Chondrocyte (in vitro differentiated cells): ENCODE data around the gene FAM20C. TPM values are rescaled to one million over a fixed set of nuclear protein-coding genes. Genes with fewer than 3 reads are reported as not detected.
A peak's percentile ranks its signal among the peaks of the same experiment; 100 is the strongest.
"Not testable (repeated sequence)": the region's sequence is repeated elsewhere in the genome, so short reads cannot be mapped to it uniquely, and the experiment has no call there.

Experiments
- DNase-seq: peaks from one replicate; pipeline ENCODE4 v3.0.0; 2021; ENCODE audit warnings: mixed read lengths, low spot score
- H3K27ac Mint-ChIP-seq: one replicate; pipeline ENCODE4 v1.8.0; 2021; ENCODE audit warnings: mild to moderate bottlenecking, moderate library complexity, mixed read lengths; ENCODE audit not compliant: unreplicated experiment
- H3K27me3 Mint-ChIP-seq: 2 replicates; pipeline ENCODE4 v1.8.0; 2021; ENCODE audit warnings: low read depth, mixed read lengths
- H3K36me3 Mint-ChIP-seq: 2 replicates; pipeline ENCODE4 v1.8.0; 2021; ENCODE audit warnings: low read depth, mixed read lengths
- H3K4me1 Mint-ChIP-seq: 2 replicates; pipeline ENCODE4 v1.8.0; 2021; ENCODE audit warnings: low read depth, mild to moderate bottlenecking, mixed read lengths
- H3K4me3 Mint-ChIP-seq: one replicate; pipeline ENCODE4 v1.8.0; 2021; ENCODE audit warnings: mild to moderate bottlenecking, moderate library complexity, mixed read lengths; ENCODE audit not compliant: unreplicated experiment
- H3K9me3 Mint-ChIP-seq: 2 replicates; pipeline ENCODE4 v1.8.0; 2021; ENCODE audit warnings: low read depth, mixed read lengths
- CTCF ChIP-seq: fragments of 200-600 bp; sonication (generic); IDR thresholded peaks from 2 replicates; pipeline ENCODE4 v1.5.0; 2021; ENCODE audit warnings: antibody characterized with exemption, mild to moderate bottlenecking, moderate library complexity
- total RNA-seq: library from RNA; stranded (reverse); gene quantifications from 3 replicates; pipeline ENCODE4 v1.2.1, GENCODE V29; 2021

FAM20C gene
- total RNA-seq, 1 donor from 2014 or later = 34.4 TPM

- no peaks in the 10 kb centered on the region for H3K27me3 Mint-ChIP-seq
Observed at GRCh38 chr7:200290-200689, 7.9 kb downstream of the FAM20C start.

GRCh38 chr7:200704-201103, 8.3 kb downstream of the FAM20C start:
- DNase-seq = no peak
- Mint-ChIP-seq H3K36me3 (peaks cover 38% of the 10 kb centered on the region), H3K4me3 (no peak overlapping the region), H3K27ac (no peak overlapping the region), H3K4me1 (peaks cover 7% of the 10 kb centered on the region), H3K9me3 (no peaks in the 10 kb centered on the region), H3K27me3 (no peaks in the 10 kb centered on the region)
- TF ChIP-seq CTCF = peak; percentile 68

More at GRCh38 chr7:200290-200689, 7.9 kb downstream of the FAM20C start:
- TF ChIP-seq CTCF = no peak
- DNase-seq = no peak
- H3K4me3 Mint-ChIP-seq = no peak overlapping the region
- peaks cover 42% of the 10 kb centered on the region for H3K36me3 Mint-ChIP-seq
- H3K27ac Mint-ChIP-seq = no peak overlapping the region
- H3K9me3 Mint-ChIP-seq = no peaks in the 10 kb centered on the region
- peaks cover 11% of the 10 kb centered on the region for H3K4me1 Mint-ChIP-seq

- no peak overlapping the region for H3K27ac Mint-ChIP-seq
- H3K4me1 Mint-ChIP-seq = peaks cover under 1% of the 10 kb centered on the region
- H3K36me3 Mint-ChIP-seq = peaks cover 23% of the 10 kb centered on the region
- no peaks in the 10 kb centered on the region for H3K9me3 Mint-ChIP-seq
- TF ChIP-seq CTCF = no peak
- no peak overlapping the region for H3K4me3 Mint-ChIP-seq
- no peaks in the 10 kb centered on the region for H3K27me3 Mint-ChIP-seq
- DNase-seq = no peak
Observed at GRCh38 chr7:204326-204725, 12.0 kb downstream of the FAM20C start.

GRCh38 chr7:205115-206010, 13.0 kb downstream of the FAM20C start:
- Mint-ChIP-seq H3K4me1 (peaks cover 5% of the 10 kb centered on the region), H3K4me3 (no peak overlapping the region), H3K27ac (no peak overlapping the region), H3K27me3 (no peaks in the 10 kb centered on the region), H3K36me3 (peaks cover 20% of the 10 kb centered on the region), H3K9me3 (no peaks in the 10 kb centered on the region)
- no peak for TF ChIP-seq CTCF
- DNase-seq = no peak

GRCh38 chr7:206351-206750, 14.0 kb downstream of the FAM20C start:
- not testable (repeated sequence) for H3K4me3 Mint-ChIP-seq, H3K4me1 Mint-ChIP-seq, DNase-seq, H3K27me3 Mint-ChIP-seq, H3K9me3 Mint-ChIP-seq, H3K27ac Mint-ChIP-seq
- H3K36me3 Mint-ChIP-seq = peaks cover 18% of the 10 kb centered on the region
